ENCODE results near the gene SIPA1L3.

SIPA1L3 gene

DNA sequence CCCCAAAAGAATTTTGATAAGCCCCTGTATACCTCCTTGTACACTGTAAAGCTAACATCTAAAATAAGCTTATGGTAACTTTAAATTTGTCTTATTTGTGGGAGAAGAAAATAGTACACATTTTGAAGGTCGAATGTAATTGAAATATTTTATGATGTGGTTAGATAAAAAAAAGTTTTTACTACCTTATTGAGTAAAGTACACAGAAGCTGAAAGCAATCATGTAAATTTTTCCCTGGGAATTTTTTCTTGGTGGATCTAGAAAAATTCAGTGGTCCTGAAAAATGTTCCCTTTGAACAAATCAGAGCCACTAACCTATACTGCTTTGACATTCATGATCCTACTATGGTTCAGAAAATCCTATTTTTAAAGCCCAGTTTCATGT lies 46.9 kb downstream of the SIPA1L3 start:
- peaks cover 7% of the 10 kb centered on the region; the same call in 1 of the 2 replicates for H3K9me3 ChIP-seq (ENCODE audit: insufficient read depth, low read length)

DNA sequence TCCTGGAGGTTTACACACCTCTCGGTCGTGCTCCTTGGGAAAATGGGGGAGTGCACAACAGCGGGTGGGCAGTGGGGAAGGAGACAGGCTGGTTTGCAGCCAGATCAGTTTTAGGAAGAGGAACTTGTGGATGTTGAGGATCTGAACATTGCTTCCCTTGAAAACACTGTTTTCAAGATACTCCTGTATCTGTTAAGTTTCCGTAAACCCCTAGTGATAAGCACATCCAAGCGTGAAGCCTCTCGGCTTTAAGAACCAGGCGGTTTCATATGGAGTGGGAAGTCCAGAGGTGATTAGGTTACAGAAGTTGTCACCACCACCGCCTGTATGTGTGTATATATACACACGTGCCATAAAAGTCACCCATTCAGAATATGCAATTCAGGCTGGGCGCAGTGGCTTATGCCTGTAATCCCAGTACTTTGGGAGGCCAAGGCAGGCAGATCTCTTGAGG lies 47.4 kb downstream of the SIPA1L3 start:
- Histone ChIP-seq H3K9me3 (ENCODE audit: insufficient read depth, low read length) (peaks cover 7% of the 10 kb centered on the region; the same call in 1 of the 2 replicates), H3K27me3 (ENCODE audit: low read depth, low read length) (no peaks in the 10 kb centered on the region), H4K20me1 (ENCODE audit: insufficient read depth, low read length) (no peaks in the 10 kb centered on the region), H3K79me2 (ENCODE audit: low read length) (peaks cover 40% of the 10 kb centered on the region), H3K9ac (ENCODE audit: low read length) (no peak overlapping the region), H3K36me3 (replicated peaks; ENCODE audit: low read depth, low read length) (peaks cover 13% of the 10 kb centered on the region), H3K27ac (ENCODE audit: low read length) (no peak overlapping the region), H3K4me1 (ENCODE audit: low read length) (peaks cover 38% of the 10 kb centered on the region), H2AFZ (ENCODE audit: low read depth, low read length) (no peak overlapping the region), H3K4me3 (ENCODE audit: low read length) (no peak overlapping the region), H3K4me2 (ENCODE audit: low read length) (no peak overlapping the region)
- TF ChIP-seq, protein P1, sequence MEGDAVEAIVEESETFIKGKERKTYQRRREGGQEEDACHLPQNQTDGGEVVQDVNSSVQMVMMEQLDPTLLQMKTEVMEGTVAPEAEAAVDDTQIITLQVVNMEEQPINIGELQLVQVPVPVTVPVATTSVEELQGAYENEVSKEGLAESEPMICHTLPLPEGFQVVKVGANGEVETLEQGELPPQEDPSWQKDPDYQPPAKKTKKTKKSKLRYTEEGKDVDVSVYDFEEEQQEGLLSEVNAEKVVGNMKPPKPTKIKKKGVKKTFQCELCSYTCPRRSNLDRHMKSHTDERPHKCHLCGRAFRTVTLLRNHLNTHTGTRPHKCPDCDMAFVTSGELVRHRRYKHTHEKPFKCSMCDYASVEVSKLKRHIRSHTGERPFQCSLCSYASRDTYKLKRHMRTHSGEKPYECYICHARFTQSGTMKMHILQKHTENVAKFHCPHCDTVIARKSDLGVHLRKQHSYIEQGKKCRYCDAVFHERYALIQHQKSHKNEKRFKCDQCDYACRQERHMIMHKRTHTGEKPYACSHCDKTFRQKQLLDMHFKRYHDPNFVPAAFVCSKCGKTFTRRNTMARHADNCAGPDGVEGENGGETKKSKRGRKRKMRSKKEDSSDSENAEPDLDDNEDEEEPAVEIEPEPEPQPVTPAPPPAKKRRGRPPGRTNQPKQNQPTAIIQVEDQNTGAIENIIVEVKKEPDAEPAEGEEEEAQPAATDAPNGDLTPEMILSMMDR (IDR thresholded peaks at IDR 0.05; ENCODE audit: low read depth, low read length) = no peak
- no peak for TF ChIP-seq EZH2phosphoT487 (IDR thresholded peaks at IDR 0.05; ENCODE audit: low read depth)

More for the DNA sequence above, 46.9 kb downstream of the SIPA1L3 start:
- Histone ChIP-seq H3K36me3 (replicated peaks; ENCODE audit: low read depth, low read length) (peaks cover 10% of the 10 kb centered on the region), H3K4me2 (ENCODE audit: low read length) (no peak overlapping the region), H3K27ac (ENCODE audit: low read length) (no peak overlapping the region), H3K27me3 (ENCODE audit: low read depth, low read length) (no peaks in the 10 kb centered on the region), H3K4me3 (ENCODE audit: low read length) (no peak overlapping the region), H3K79me2 (ENCODE audit: low read length) (peaks cover 37% of the 10 kb centered on the region), H3K4me1 (ENCODE audit: low read length) (peaks cover 34% of the 10 kb centered on the region), H2AFZ (ENCODE audit: low read depth, low read length) (no peak overlapping the region), H3K9ac (ENCODE audit: low read length) (no peak overlapping the region), H4K20me1 (ENCODE audit: insufficient read depth, low read length) (no peaks in the 10 kb centered on the region)
- TF ChIP-seq, protein P1 (IDR thresholded peaks at IDR 0.05; ENCODE audit: low read depth, low read length) = no peak
- no peak for TF ChIP-seq EZH2phosphoT487 (IDR thresholded peaks at IDR 0.05; ENCODE audit: low read depth)

- Histone ChIP-seq H3K79me2 (ENCODE audit: low read length) (peaks cover 40% of the 10 kb centered on the region), H3K4me2 (ENCODE audit: low read length) (no peak overlapping the region), H3K36me3 (replicated peaks; ENCODE audit: low read depth, low read length) (peaks cover 13% of the 10 kb centered on the region), H4K20me1 (ENCODE audit: insufficient read depth, low read length) (no peaks in the 10 kb centered on the region), H3K9ac (ENCODE audit: low read length) (no peak overlapping the region), H3K9me3 (ENCODE audit: insufficient read depth, low read length) (peaks cover 7% of the 10 kb centered on the region; the same call in 1 of the 2 replicates), H3K4me3 (ENCODE audit: low read length) (no peak overlapping the region), H3K27ac (ENCODE audit: low read length) (no peak overlapping the region), H2AFZ (ENCODE audit: low read depth, low read length) (no peak overlapping the region), H3K4me1 (ENCODE audit: low read length) (peaks cover 36% of the 10 kb centered on the region), H3K27me3 (ENCODE audit: low read depth, low read length) (no peaks in the 10 kb centered on the region)
- no peak for TF ChIP-seq EZH2phosphoT487 (IDR thresholded peaks at IDR 0.05; ENCODE audit: low read depth)
- TF ChIP-seq, protein P1 (IDR thresholded peaks at IDR 0.05; ENCODE audit: low read depth, low read length) = no peak
Measured at GRCh38 chr19:37955986-37956385, 49.0 kb downstream of the SIPA1L3 start.

- Histone ChIP-seq H3K27me3 (ENCODE audit: low read depth, low read length) (no peaks in the 10 kb centered on the region), H3K79me2 (ENCODE audit: low read length) (peaks cover 35% of the 10 kb centered on the region), H3K9ac (ENCODE audit: low read length) (no peak overlapping the region), H3K9me3 (ENCODE audit: insufficient read depth, low read length) (peaks cover 13% of the 10 kb centered on the region; the same call in 1 of the 2 replicates), H3K36me3 (replicated peaks; ENCODE audit: low read depth, low read length) (peaks cover 16% of the 10 kb centered on the region), H4K20me1 (ENCODE audit: insufficient read depth, low read length) (no peaks in the 10 kb centered on the region), H3K4me3 (ENCODE audit: low read length) (no peak overlapping the region), H3K4me1 (ENCODE audit: low read length) (peaks cover 28% of the 10 kb centered on the region), H3K4me2 (ENCODE audit: low read length) (no peak overlapping the region), H2AFZ (ENCODE audit: low read depth, low read length) (no peak overlapping the region), H3K27ac (ENCODE audit: low read length) (no peak overlapping the region)
- no peak for TF ChIP-seq EZH2phosphoT487 (IDR thresholded peaks at IDR 0.05; ENCODE audit: low read depth)
- TF ChIP-seq, protein P1 (IDR thresholded peaks at IDR 0.05; ENCODE audit: low read depth, low read length) = no peak
Measured at GRCh38 chr19:37957176-37957575, 50.2 kb downstream of the SIPA1L3 start.

Measured in OCI-LY3 (cell line).